Psoas muscle (tissue), 8 donors: ENCODE measurements around the gene PINK1. TPM values are rescaled to one million over a fixed set of nuclear protein-coding genes. Genes with fewer than 3 reads are reported as not detected.

Source experiments
- ATAC-seq, 4 donors: fragments of 200-7000 bp; cut with Tn5 transposase; one replicate each; pipeline ENCODE4 v1.9.1; 2020; ENCODE audit warnings: moderate library complexity in 3 of 4, mild to moderate bottlenecking in 2 of 4
- DNase-seq, 2 donors: peaks; one replicate each; pipeline ENCODE4 v3.0.0-alpha.2; 2020
- H3K27ac ChIP-seq: fragments of 200-600 bp; one replicate; pipeline ENCODE4 v1.8.0; 2022
- H3K27me3 ChIP-seq, 3 donors: fragments of 200-600 bp in 1 of 3; one replicate each; pipeline versions ENCODE4 v1.6.1 to v1.8.0; 2013 to 2022; ENCODE audit warnings: low read length in 2 of 3, mild to moderate bottlenecking in 2 of 3, moderate library complexity in 1 of 3; ENCODE audit not compliant: insufficient read depth in 3 of 3
- H3K36me3 ChIP-seq, 2 donors: fragments of 200-600 bp in 1 of 2; one replicate each; pipeline versions ENCODE4 v1.6.1 to v1.8.0; 2013 to 2022; ENCODE audit warnings: low read depth in 1 of 2, mild to moderate bottlenecking in 1 of 2, moderate library complexity in 1 of 2; ENCODE audit not compliant: insufficient read depth in 1 of 2
- H3K4me1 ChIP-seq: fragments of 200-600 bp; one replicate; pipeline ENCODE4 v1.8.0; 2022
- H3K4me3 ChIP-seq: fragments of 200-600 bp; one replicate; pipeline ENCODE4 v1.8.0; 2022; ENCODE audit warnings: mild to moderate bottlenecking
- H3K9me3 ChIP-seq: fragments of 200-600 bp; one replicate; pipeline ENCODE4 v1.8.0; 2022
- CTCF ChIP-seq: fragments of 200-600 bp; IDR thresholded peaks from one replicate; pipeline ENCODE4 v1.8.0; 2022; ENCODE audit warnings: antibody characterized with exemption
- WGBS, 3 donors: extraction: QIAGEN DNeasy Blood & Tissue Kit; methylation state at CpG; one replicate each; pipeline versions ENCODE4 v1.1.6 to v1.1.7; 2013; 5-methylcytosine and 5-hydroxymethylcytosine counted together
- intact Hi-C, 2 donors: fragments of 100-400 bp; cut with DNase I; formaldehyde crosslinking; loops; one replicate each; pipeline versions ENCODE4 v1.11.0 to v1.14.2; 2022
- polyA plus RNA-seq, 3 donors: library from polyadenylated mRNA; stranded (reverse); fragments of 200-250 nt; gene quantifications; one replicate each; pipeline ENCODE4 v1.2.3, GENCODE V29; 2013
- total RNA-seq, 4 donors: library from RNA; stranded (reverse); fragmentation: NEBNext Ultra II Directional in 2 of 4; extraction: Animal tissue kit (Norgen Biotek cat#: 25700) in 2 of 4; gene quantifications; one replicate each; pipeline versions ENCODE4 v1.2.1 to v1.2.4, GENCODE V29; 2021 to 2023
- donor health status: healthy with polysubstance abuse.
- donor health status: DM: no; HTN: no; CAD: no; lungs with moderate emphysema.
- donor health status: Bipolar disorder and iron deficiency.
- donor health status: healthy.
- donor health status: DM: yes; HTN: yes; CAD: no.
- donor health status: DM: no; HTN: no; CAD: no.
- donor health status: DM: no; HTN: no; CAD: no.
- donor health status: DM: yes; HTN: yes; CAD: no.

PINK1 gene
- total and polyA plus RNA-seq, 7 donors: 218 to 506 (median 383) TPM

- H3K27ac ChIP-seq: peak within 1 kb of the TSS; percentile 93
- intact Hi-C loops: no loop called here
- H3K36me3 ChIP-seq: peaks cover 0 to 30% of the 10 kb centered on the region in 2 donors
- ATAC-seq (peak; percentile 96 to 98 (median 97)), DNase-seq (peak; percentile 95 to 98)
- peak; percentile 44 for TF ChIP-seq CTCF
- H3K4me1 ChIP-seq: peaks cover 30% of the 10 kb centered on the region
- H3K27me3 ChIP-seq: no peaks in the 10 kb centered on the region
- 1% methylated on average over 50 to 58 of the region's 58 CpGs for WGBS, 3 donors
- peak within 1 kb of the TSS; percentile 92 for H3K4me3 ChIP-seq
- no peaks in the 10 kb centered on the region for H3K9me3 ChIP-seq
Observed at GRCh38 chr1:20661207-20662109, 28.2 kb downstream of the PINK1 start, which contains the start of gene DDOST. DDOST (minus strand) TSS chr1:20661369; CDS start chr1:20661350, 19 bp downstream.

GRCh38 chr1:20662110-20662475 is 28.8 kb downstream of the PINK1 start:
- no peak for DNase-seq
- no peaks in the 10 kb centered on the region for H3K27me3 ChIP-seq
- 50 to 61% (median 53%) methylated on average over 7 of the region's 7 CpGs for WGBS, 3 donors
- H3K27ac ChIP-seq: peak overlapping the region; percentile 93
- peak overlapping the region; percentile 92 for H3K4me3 ChIP-seq
- TF ChIP-seq CTCF: no peak
- H3K9me3 ChIP-seq: no peaks in the 10 kb centered on the region
- intact Hi-C loops: no loop called here
- no peak for ATAC-seq
- peaks cover 0 to 24% of the 10 kb centered on the region in 2 donors for H3K36me3 ChIP-seq
- peaks cover 26% of the 10 kb centered on the region for H3K4me1 ChIP-seq

- H3K36me3 ChIP-seq: peaks cover 0 to 11% of the 10 kb centered on the region in 2 donors
- no peak overlapping the region for H3K27ac ChIP-seq
- no peak overlapping the region for H3K4me3 ChIP-seq
- DNase-seq: no peak
- no peaks in the 10 kb centered on the region for H3K9me3 ChIP-seq
- H3K27me3 ChIP-seq: no peaks in the 10 kb centered on the region
- peaks cover 26% of the 10 kb centered on the region for H3K4me1 ChIP-seq
- TF ChIP-seq CTCF: no peak
- intact Hi-C loops: no loop called here
- no peak for ATAC-seq
- 86 to 92% (median 89%) methylated on average over 1 of the region's 1 CpG for WGBS, 3 donors
Observed at GRCh38 chr1:20663365-20663764, 30.1 kb downstream of the PINK1 start.

DNA sequence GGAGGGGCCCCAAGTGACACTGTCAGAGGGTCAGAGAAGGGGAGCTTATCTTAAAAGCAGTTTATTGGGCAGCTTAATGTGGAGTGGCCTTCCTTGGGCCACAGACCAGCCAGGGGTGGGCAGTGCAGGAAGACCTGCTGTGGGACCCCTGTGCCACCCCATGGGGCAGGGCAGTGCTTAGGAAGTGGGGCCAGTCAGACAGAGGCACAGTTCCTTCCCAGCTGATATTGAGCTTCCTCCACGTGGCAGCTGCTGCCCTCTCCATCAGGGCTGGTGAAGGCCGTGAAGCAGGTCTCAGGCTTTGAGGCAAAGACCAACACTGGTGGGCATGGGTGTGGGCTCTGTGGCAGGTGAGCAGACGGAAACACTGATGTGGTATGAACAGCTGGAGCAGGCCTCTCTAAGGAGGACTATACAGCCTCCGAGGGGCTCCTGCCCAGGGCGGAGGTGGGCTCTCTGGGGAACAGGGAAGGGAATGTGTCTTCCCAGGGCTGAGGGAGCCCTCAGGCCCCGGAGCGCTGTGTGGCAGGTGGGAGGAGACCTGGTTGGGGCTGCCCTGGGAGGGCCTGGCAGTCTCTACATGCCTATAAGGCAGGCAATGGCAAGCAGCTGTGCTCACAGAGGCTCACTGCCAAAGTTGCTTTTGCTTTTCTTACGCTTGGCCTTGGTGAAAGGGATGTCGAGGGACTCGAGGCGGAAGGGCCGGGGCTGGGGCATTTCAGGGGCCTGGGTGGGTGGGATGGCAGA is 30.9 kb downstream of the PINK1 start:
- intact Hi-C loops: no loop called here
- DNase-seq (no peak), ATAC-seq (no peak)
- no peak for TF ChIP-seq CTCF
- H3K27ac ChIP-seq: no peak overlapping the region
- H3K4me1 ChIP-seq: peaks cover 18% of the 10 kb centered on the region
- H3K9me3 ChIP-seq: no peaks in the 10 kb centered on the region
- no peaks in the 10 kb centered on the region for H3K27me3 ChIP-seq
- H3K36me3 ChIP-seq: peaks cover 0 to 3% of the 10 kb centered on the region in 2 donors
- no peak overlapping the region for H3K4me3 ChIP-seq
- WGBS, 3 donors: 52 to 63% (median 61%) methylated on average over 12 of the region's 12 CpGs
